ENCODE data around the gene FSCN2. TPM values are rescaled to one million over a fixed set of nuclear protein-coding genes. Genes with fewer than 3 reads are reported as not detected.
A peak's percentile ranks its signal among the peaks of the same experiment; 100 is the strongest.

FSCN2 gene
- total and polyA plus RNA-seq, 2 donors: 0.47 to 0.87 TPM

- Histone ChIP-seq H3K36me3 (ENCODE audit: control insufficient read depth in 2 of 2, insufficient read depth in 2 of 2, low read length in 1 of 2) (no peaks in the 10 kb centered on the region), H3K27me3 (ENCODE audit: control insufficient read depth in 2 of 2, insufficient read depth in 1 of 2, low read length in 1 of 2) (peaks cover 0 to 17% of the 10 kb centered on the region in 2 donors), H3K9me3 (ENCODE audit: control insufficient read depth in 2 of 2, insufficient read depth in 1 of 2, low read length in 1 of 2) (peaks cover 0 to 6% of the 10 kb centered on the region in 2 donors), H3K27ac (ENCODE audit: low read depth in 1 of 2, low read length in 1 of 2) (peak overlapping the region in 1 of 2 donors; percentile 4), H3K4me1 (ENCODE audit: control insufficient read depth in 2 of 2, insufficient read depth in 2 of 2, low read length in 2 of 2) (peaks cover 16 to 67% of the 10 kb centered on the region in 2 donors), H3K4me3 (ENCODE audit: low read length in 2 of 2) (no peak overlapping the region)
- 80% methylated on average over 27 of the region's 27 CpGs for WGBS
- peak in 1 of 9 donors; percentile 48 for DNase-seq (ENCODE audit: low read depth in 6 of 9, low spot score in 9 of 9)
Observed at GRCh38 chr17:81489012-81489997, 38.9 kb upstream of the FSCN2 start.

GRCh38 chr17:81489998-81490992 lies 37.9 kb upstream of the FSCN2 start:
- Histone ChIP-seq H3K4me1 (ENCODE audit: control insufficient read depth in 2 of 2, insufficient read depth in 2 of 2, low read length in 2 of 2) (peaks cover 13 to 64% of the 10 kb centered on the region in 2 donors), H3K27ac (ENCODE audit: low read depth in 1 of 2, low read length in 1 of 2) (no peak overlapping the region), H3K27me3 (ENCODE audit: control insufficient read depth in 2 of 2, insufficient read depth in 1 of 2, low read length in 1 of 2) (peaks cover 0 to 13% of the 10 kb centered on the region in 2 donors), H3K4me3 (ENCODE audit: low read length in 2 of 2) (no peak overlapping the region), H3K36me3 (ENCODE audit: control insufficient read depth in 2 of 2, insufficient read depth in 2 of 2, low read length in 1 of 2) (no peaks in the 10 kb centered on the region), H3K9me3 (ENCODE audit: control insufficient read depth in 2 of 2, insufficient read depth in 1 of 2, low read length in 1 of 2) (peaks cover 0 to 6% of the 10 kb centered on the region in 2 donors)
- WGBS: 82% methylated on average over 14 of the region's 14 CpGs
- DNase-seq (ENCODE audit: low read depth in 6 of 9, low spot score in 9 of 9): no peak

DNA sequence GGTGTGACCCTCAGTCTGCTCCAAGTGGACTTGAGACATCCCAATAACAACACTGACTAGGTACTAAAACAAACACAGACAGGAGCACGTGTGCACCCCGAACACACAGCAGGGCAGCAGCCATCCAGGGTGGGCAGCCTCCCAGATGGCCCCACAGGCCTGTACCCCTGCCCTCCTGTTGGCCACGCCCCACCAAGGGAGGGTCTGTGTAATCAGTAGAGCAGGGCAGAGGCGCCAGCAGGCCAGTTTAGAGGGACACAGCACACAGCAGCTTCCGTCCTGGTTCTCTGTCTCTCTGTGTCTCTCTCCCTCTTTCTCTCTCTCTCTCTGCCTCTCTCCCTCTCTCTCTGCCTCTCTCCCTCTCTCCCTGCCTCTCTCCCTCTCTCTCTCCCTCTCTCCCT lies 37.0 kb upstream of the FSCN2 start:
- Histone ChIP-seq H3K27ac (ENCODE audit: low read depth in 1 of 2, low read length in 1 of 2) (no peak overlapping the region), H3K36me3 (ENCODE audit: control insufficient read depth in 2 of 2, insufficient read depth in 2 of 2, low read length in 1 of 2) (no peaks in the 10 kb centered on the region), H3K27me3 (ENCODE audit: control insufficient read depth in 2 of 2, insufficient read depth in 1 of 2, low read length in 1 of 2) (peaks cover 0 to 13% of the 10 kb centered on the region in 2 donors), H3K9me3 (ENCODE audit: control insufficient read depth in 2 of 2, insufficient read depth in 1 of 2, low read length in 1 of 2) (peaks cover 0 to 6% of the 10 kb centered on the region in 2 donors), H3K4me3 (ENCODE audit: low read length in 2 of 2) (no peak overlapping the region), H3K4me1 (ENCODE audit: control insufficient read depth in 2 of 2, insufficient read depth in 2 of 2, low read length in 2 of 2) (peaks cover 13 to 60% of the 10 kb centered on the region in 2 donors)
- DNase-seq (ENCODE audit: low read depth in 6 of 9, low spot score in 9 of 9): no peak
- WGBS: 91% methylated on average over 5 of the region's 5 CpGs

- Histone ChIP-seq H3K9me3 (ENCODE audit: control insufficient read depth in 2 of 2, insufficient read depth in 1 of 2, low read length in 1 of 2) (peaks cover 0 to 6% of the 10 kb centered on the region in 2 donors), H3K4me1 (ENCODE audit: control insufficient read depth in 2 of 2, insufficient read depth in 2 of 2, low read length in 2 of 2) (peaks cover 13 to 55% of the 10 kb centered on the region in 2 donors), H3K36me3 (ENCODE audit: control insufficient read depth in 2 of 2, insufficient read depth in 2 of 2, low read length in 1 of 2) (no peaks in the 10 kb centered on the region), H3K27ac (ENCODE audit: low read depth in 1 of 2, low read length in 1 of 2) (peak overlapping the region in 1 of 2 donors; percentile 53), H3K4me3 (ENCODE audit: low read length in 2 of 2) (no peak overlapping the region), H3K27me3 (ENCODE audit: control insufficient read depth in 2 of 2, insufficient read depth in 1 of 2, low read length in 1 of 2) (peaks cover 0 to 13% of the 10 kb centered on the region in 2 donors)
- peak in 1 of 9 donors; percentile 41 for DNase-seq (ENCODE audit: low read depth in 6 of 9, low spot score in 9 of 9)
- WGBS: 56% methylated on average over 5 of the region's 5 CpGs
Observed at GRCh38 chr17:81491761-81492160, 36.4 kb upstream of the FSCN2 start.

GRCh38 chr17:81492202-81492601 lies 36.0 kb upstream of the FSCN2 start:
- peaks cover 0 to 13% of the 10 kb centered on the region in 2 donors for H3K27me3 ChIP-seq (ENCODE audit: control insufficient read depth in 2 of 2, insufficient read depth in 1 of 2, low read length in 1 of 2)
- no peaks in the 10 kb centered on the region for H3K36me3 ChIP-seq (ENCODE audit: control insufficient read depth in 2 of 2, insufficient read depth in 2 of 2, low read length in 1 of 2)
- 79% methylated on average over 18 of the region's 18 CpGs for WGBS
- no peak overlapping the region for H3K4me3 ChIP-seq (ENCODE audit: low read length in 2 of 2)
- H3K27ac ChIP-seq (ENCODE audit: low read depth in 1 of 2, low read length in 1 of 2): peak overlapping the region in 1 of 2 donors; percentile 53
- DNase-seq (ENCODE audit: low read depth in 6 of 9, low spot score in 9 of 9): peak in 1 of 9 donors; percentile 61
- peaks cover 0 to 6% of the 10 kb centered on the region in 2 donors for H3K9me3 ChIP-seq (ENCODE audit: control insufficient read depth in 2 of 2, insufficient read depth in 1 of 2, low read length in 1 of 2)
- peaks cover 11 to 50% of the 10 kb centered on the region in 2 donors for H3K4me1 ChIP-seq (ENCODE audit: control insufficient read depth in 2 of 2, insufficient read depth in 2 of 2, low read length in 2 of 2)

- Histone ChIP-seq H3K27ac (ENCODE audit: low read depth in 1 of 2, low read length in 1 of 2) (no peak overlapping the region), H3K4me3 (ENCODE audit: low read length in 2 of 2) (no peak overlapping the region), H3K4me1 (ENCODE audit: control insufficient read depth in 2 of 2, insufficient read depth in 2 of 2, low read length in 2 of 2) (peaks cover 6 to 45% of the 10 kb centered on the region in 2 donors), H3K9me3 (ENCODE audit: control insufficient read depth in 2 of 2, insufficient read depth in 1 of 2, low read length in 1 of 2) (peaks cover 0 to 6% of the 10 kb centered on the region in 2 donors), H3K36me3 (ENCODE audit: control insufficient read depth in 2 of 2, insufficient read depth in 2 of 2, low read length in 1 of 2) (no peaks in the 10 kb centered on the region), H3K27me3 (ENCODE audit: control insufficient read depth in 2 of 2, insufficient read depth in 1 of 2, low read length in 1 of 2) (peaks cover 0 to 17% of the 10 kb centered on the region in 2 donors)
- 96% methylated on average over 9 of the region's 9 CpGs for WGBS
- no peak for DNase-seq (ENCODE audit: low read depth in 6 of 9, low spot score in 9 of 9)
Observed at GRCh38 chr17:81492706-81493105, 35.5 kb upstream of the FSCN2 start.

DNA sequence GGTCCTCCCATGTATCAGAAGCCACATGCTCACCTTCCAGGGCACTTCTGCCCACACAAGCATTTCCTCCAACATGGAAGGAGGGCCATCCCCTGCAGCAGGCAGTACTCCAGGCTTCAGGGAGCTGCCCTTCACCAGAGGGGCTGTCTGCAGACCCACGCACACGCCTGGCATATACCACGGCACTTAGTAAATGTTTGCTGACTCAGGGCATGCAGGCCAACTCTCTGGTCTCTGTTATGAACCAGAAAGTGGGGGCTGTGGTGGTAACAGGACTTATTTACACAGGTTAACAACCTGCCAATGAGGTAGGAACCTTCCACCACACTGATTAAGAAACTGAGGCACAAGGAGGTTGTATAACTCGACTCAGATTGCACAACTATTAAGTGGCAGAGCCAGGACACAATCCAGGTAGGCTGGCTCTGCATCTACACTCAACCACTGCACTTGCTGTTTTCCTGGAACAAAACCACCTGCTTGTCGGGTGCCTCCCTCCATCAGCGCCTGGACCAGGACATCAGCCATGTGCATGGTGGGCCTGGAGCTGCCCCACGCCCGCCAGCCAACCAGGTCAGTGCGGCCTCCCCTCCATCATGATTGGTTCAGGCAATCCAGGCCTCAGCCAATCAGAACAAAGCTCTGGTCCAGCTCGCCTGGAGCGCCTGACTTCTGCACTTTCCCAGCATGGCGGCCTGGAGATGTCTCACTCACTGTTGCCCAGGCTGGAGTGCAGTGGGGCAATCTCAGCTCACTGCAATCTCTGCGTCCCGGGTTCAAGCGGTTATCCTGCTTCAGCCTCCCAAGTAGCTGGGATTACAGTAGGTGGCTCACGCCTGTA lies 34.8 kb upstream of the FSCN2 start:
- no peak for DNase-seq (ENCODE audit: low read depth in 6 of 9, low spot score in 9 of 9)

More for the DNA sequence above, 34.8 kb upstream of the FSCN2 start:
- Histone ChIP-seq H3K36me3 (ENCODE audit: control insufficient read depth in 2 of 2, insufficient read depth in 2 of 2, low read length in 1 of 2) (no peaks in the 10 kb centered on the region), H3K4me3 (ENCODE audit: low read length in 2 of 2) (no peak overlapping the region), H3K27me3 (ENCODE audit: control insufficient read depth in 2 of 2, insufficient read depth in 1 of 2, low read length in 1 of 2) (peaks cover 0 to 17% of the 10 kb centered on the region in 2 donors), H3K9me3 (ENCODE audit: control insufficient read depth in 2 of 2, insufficient read depth in 1 of 2, low read length in 1 of 2) (peaks cover 0 to 6% of the 10 kb centered on the region in 2 donors), H3K4me1 (ENCODE audit: control insufficient read depth in 2 of 2, insufficient read depth in 2 of 2, low read length in 2 of 2) (peaks cover 6 to 42% of the 10 kb centered on the region in 2 donors), H3K27ac (ENCODE audit: low read depth in 1 of 2, low read length in 1 of 2) (no peak overlapping the region)
- 92% methylated on average over 16 of the region's 16 CpGs for WGBS
